Activated T-helper 1 cell treated with anti-CD3 and anti-CD28 coated beads, Interleukin-12 subunit alpha, Interleukin-12 subunit beta, Interleukin-2, Interleukin-4 antibody, amounts not matched to agents 30 ng/mL and 10 ng/mL and 1 ng/mL, durations not matched to agents 14 hours and 24 hours and 36 hours (primary cell): ENCODE data around the gene ZNF445. TPM values are rescaled to one million over a fixed set of nuclear protein-coding genes. Genes with fewer than 3 reads are reported as not detected.
A peak's percentile ranks its signal among the peaks of the same experiment; 100 is the strongest.

Experiments used
- DNase-seq: peaks from one replicate; pipeline ENCODE4 v3.0.0; 2021; ENCODE audit warnings: low spot score
- H3K27ac Mint-ChIP-seq: one replicate; pipeline ENCODE4 v1.8.0; 2021; ENCODE audit warnings: mild to moderate bottlenecking, mixed read lengths
- H3K27me3 Mint-ChIP-seq: one replicate; pipeline ENCODE4 v1.8.0; 2022; ENCODE audit warnings: mild to moderate bottlenecking, moderate library complexity, mixed read lengths; ENCODE audit not compliant: insufficient read depth
- H3K36me3 Mint-ChIP-seq: one replicate; pipeline ENCODE4 v1.8.0; 2021; ENCODE audit warnings: low read depth, mixed read lengths
- H3K4me1 Mint-ChIP-seq: one replicate; pipeline ENCODE4 v1.8.0; 2021; ENCODE audit warnings: low read depth, mixed read lengths
- H3K4me3 Mint-ChIP-seq: one replicate; pipeline ENCODE4 v1.8.0; 2021; ENCODE audit warnings: mild to moderate bottlenecking, moderate library complexity, mixed read lengths
- H3K9me3 Mint-ChIP-seq: one replicate; pipeline ENCODE4 v1.8.0; 2021; ENCODE audit warnings: mixed read lengths
- intact Hi-C: fragments of 100-400 bp; cut with micrococcal nuclease; formaldehyde crosslinking; loops from one replicate; pipeline ENCODE4 v1.15.1; 2024
- total RNA-seq: library from RNA; stranded (reverse); gene quantifications from 2 replicates; pipeline ENCODE4 v1.2.3, GENCODE V29; 2022

The ZNF445 gene
- 18.7 and 19.3 TPM in 2 replicates for total RNA-seq

DNA sequence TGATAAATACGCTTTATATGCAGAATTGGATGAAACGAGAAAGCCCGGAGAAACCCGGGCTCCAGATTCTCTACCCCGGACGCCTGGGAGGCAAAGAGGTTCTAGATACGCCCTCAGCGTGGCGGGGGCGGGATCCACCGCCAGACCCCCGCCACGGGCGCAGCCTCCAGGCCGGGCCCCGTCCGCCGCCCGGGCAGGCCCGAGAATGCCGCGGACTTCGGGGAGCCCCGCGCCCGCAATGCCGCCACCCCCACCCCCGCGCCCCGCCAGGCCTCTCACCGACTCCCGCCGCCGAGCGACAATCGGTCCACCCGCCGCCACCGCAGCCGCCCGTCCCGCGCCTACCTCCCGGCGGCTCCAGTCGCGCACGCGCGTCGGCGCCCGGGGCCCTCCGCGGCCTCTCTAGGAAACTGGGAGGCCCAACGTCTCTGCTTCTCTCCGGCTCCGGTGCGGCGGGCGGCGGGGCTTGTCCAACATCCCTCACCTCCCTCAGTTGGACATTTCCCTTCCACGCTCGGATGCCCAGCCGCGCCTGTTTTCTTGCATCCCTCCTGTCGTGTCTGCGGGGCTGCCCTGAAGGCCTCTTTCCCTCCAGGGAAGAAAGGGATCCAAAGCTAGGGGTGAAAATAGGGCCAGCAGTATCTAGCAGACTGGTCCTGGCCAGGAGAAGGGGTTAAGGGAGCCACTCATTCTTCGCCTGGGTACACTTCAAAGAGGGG, at the start of gene ZNF445:
Gene ZNF445, minus strand, starts transcription at position 359 of the 719 bp plus-strand sequence. CDS start 22,121 bp downstream, outside the sequence.
- H3K27ac Mint-ChIP-seq: peak within 1 kb of the TSS; percentile 78
- intact Hi-C loops: loop anchor here (1.0 kb wide), 4 partner anchors 9 to 154 kb away; partner anchors contain the start of gene TCAIM
- peak within 1 kb of the TSS; percentile 88 for H3K4me3 Mint-ChIP-seq
- H3K9me3 Mint-ChIP-seq: no peaks in the 10 kb centered on the region
- H3K36me3 Mint-ChIP-seq: peaks cover 5% of the 10 kb centered on the region
- H3K4me1 Mint-ChIP-seq: peaks cover 24% of the 10 kb centered on the region
- DNase-seq: peak; percentile 76
- H3K27me3 Mint-ChIP-seq: no peaks in the 10 kb centered on the region

DNA sequence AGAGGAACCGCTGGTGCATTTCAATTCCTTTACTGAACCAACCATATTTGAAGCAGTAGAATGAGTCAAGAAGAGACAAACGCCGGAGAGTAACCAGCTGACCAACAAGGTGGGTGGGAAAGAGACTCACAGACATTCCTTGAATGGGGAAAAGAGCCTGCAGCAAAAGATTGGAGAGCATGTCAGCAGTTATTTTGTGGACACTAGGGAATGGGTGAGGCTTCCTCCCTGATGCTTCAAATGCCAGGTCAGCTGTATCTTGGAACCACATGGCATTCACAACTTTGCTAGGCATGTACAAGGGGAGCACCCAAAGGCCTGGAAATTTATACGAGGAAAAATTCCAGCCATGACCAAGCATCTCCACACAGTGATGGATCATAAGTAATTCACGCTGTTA, 47.6 kb upstream of the ZNF445 start:
- intact Hi-C loops: loop anchor here (5.0 kb wide), 1 partner anchor 203 kb away; no protein-coding TSS in a partner anchor
- Mint-ChIP-seq H3K27me3 (peaks cover 8% of the 10 kb centered on the region), H3K36me3 (no peaks in the 10 kb centered on the region), H3K4me1 (no peaks in the 10 kb centered on the region), H3K9me3 (no peaks in the 10 kb centered on the region), H3K27ac (no peak overlapping the region), H3K4me3 (no peak overlapping the region)
- no peak for DNase-seq

DNA sequence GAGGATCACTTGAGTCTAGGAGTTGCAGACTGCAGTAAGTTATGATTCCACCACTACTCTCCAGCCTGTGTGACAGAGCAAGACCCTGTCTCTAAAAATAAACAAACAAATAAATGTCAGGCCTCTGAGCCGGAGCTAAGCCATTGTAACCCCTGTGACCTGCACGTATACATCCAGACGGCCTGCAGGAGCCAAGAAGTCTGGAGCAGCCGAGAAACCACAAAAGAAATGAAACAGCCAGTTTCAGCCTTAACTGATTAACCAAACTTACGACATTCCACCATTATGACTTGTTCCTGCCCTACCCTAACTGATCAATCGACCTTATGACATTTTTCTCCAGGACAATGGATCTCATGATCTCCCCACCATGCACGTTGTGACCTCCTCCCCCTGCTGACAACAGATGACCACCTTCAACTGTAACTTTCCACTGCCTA, 45.0 kb upstream of the ZNF445 start:
- H3K27ac Mint-ChIP-seq: no peak overlapping the region
- no peak overlapping the region for H3K4me3 Mint-ChIP-seq

DNA sequence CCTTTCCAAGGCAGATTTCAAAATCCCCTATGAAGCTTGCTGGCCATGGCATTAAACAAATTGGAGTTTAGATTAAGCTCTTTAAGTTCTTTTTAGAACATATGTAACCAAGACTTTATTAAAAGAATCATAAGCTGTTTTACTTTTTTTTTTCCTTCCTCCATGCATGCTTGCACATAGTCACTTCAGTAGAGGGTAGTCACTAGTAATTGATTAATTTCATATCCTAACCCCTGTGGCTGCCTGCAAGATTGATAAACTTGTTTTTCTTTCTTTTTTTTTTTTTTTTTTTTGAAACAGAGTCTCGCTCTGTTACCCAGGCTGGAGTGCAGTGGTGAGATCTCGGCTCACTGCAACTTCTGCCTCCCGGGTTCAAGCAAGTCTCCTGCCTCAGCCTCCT, 44.3 kb upstream of the ZNF445 start:
- H3K4me1 Mint-ChIP-seq: peaks cover 8% of the 10 kb centered on the region

More for the DNA sequence above, 45.0 kb upstream of the ZNF445 start:
- H3K4me1 Mint-ChIP-seq: peaks cover 8% of the 10 kb centered on the region
- no peak for DNase-seq
- peaks cover 7% of the 10 kb centered on the region for H3K27me3 Mint-ChIP-seq
- intact Hi-C loops: no loop called here
- no peaks in the 10 kb centered on the region for H3K9me3 Mint-ChIP-seq
- no peaks in the 10 kb centered on the region for H3K36me3 Mint-ChIP-seq

DNA sequence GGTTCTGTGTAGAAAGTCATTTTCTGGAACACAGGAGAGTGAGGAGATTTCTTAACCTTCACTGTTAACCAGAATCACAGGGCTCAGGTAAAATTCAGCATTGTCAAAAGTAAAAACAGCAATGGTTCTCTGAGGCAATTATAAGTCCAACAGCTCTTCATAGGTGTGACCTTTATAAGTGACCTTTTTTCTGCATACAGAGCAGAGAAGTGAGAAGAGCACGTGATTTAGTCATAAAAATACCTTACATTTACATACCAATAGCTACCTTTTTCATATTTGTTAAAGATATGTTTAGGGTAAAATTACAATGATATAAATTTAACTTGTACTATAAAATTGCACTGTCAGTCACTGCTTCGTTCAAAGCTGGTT, 41.3 kb upstream of the ZNF445 start:
- Mint-ChIP-seq H3K4me3 (no peak overlapping the region), H3K27me3 (peaks cover 9% of the 10 kb centered on the region), H3K4me1 (peaks cover 8% of the 10 kb centered on the region), H3K27ac (no peak overlapping the region), H3K36me3 (no peaks in the 10 kb centered on the region), H3K9me3 (no peaks in the 10 kb centered on the region)
- intact Hi-C loops: no loop called here
- no peak for DNase-seq

More for the DNA sequence above, 44.3 kb upstream of the ZNF445 start:
- H3K27me3 Mint-ChIP-seq: peaks cover 9% of the 10 kb centered on the region
- no peak overlapping the region for H3K27ac Mint-ChIP-seq
- no peak overlapping the region for H3K4me3 Mint-ChIP-seq
- intact Hi-C loops: no loop called here
- no peaks in the 10 kb centered on the region for H3K9me3 Mint-ChIP-seq
- DNase-seq: no peak
- H3K36me3 Mint-ChIP-seq: no peaks in the 10 kb centered on the region

DNA sequence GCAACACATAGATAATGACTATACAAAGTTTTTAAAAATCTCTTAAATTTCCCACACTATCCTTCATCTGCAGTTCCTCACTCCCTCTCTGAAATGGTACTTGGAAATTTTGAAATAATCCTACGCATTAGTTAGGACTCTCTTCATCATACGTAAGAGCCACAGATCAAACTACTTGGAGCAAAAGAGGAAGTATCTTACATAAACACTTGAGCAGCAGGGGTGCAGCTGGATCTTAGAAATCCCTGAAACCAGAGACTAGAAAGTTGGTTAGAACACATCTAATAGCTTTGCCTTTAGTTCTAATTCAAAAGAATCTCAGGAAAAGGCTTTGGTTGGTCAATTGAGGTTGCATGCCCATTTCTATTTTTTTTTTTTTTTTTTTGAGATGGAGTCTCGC, 38.8 kb upstream of the ZNF445 start:
- no peaks in the 10 kb centered on the region for H3K36me3 Mint-ChIP-seq
- peaks cover 18% of the 10 kb centered on the region for H3K4me1 Mint-ChIP-seq
- H3K9me3 Mint-ChIP-seq: no peaks in the 10 kb centered on the region
- intact Hi-C loops: no loop called here
- H3K27me3 Mint-ChIP-seq: peaks cover 5% of the 10 kb centered on the region
- H3K27ac Mint-ChIP-seq: no peak overlapping the region
- no peak for DNase-seq
- H3K4me3 Mint-ChIP-seq: no peak overlapping the region

DNA sequence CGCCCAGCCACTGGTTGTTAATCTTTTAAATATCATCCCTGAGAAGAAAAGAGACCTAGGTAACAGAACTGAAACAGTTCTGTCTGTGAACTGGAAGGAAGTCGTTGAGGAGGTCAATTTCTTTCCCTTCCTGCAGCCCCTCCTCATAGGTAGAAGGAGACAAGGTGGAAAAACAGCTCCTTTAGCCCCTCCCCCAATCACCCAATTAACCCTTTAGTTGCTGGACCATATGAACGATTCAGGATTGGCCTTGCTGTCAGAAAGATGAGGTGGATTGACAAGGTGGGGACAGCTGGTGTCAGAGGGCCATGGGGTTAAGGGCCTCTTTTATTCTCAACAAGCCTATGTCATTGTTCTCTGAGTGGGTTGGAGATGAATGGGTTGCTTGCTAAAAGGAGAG, 36.0 kb upstream of the ZNF445 start:
- Mint-ChIP-seq H3K4me3 (no peak overlapping the region), H3K4me1 (peaks cover 38% of the 10 kb centered on the region), H3K27me3 (peaks cover 2% of the 10 kb centered on the region), H3K36me3 (peaks cover 3% of the 10 kb centered on the region), H3K27ac (no peak overlapping the region), H3K9me3 (no peaks in the 10 kb centered on the region)
- intact Hi-C loops: no loop called here
- DNase-seq: no peak

DNA sequence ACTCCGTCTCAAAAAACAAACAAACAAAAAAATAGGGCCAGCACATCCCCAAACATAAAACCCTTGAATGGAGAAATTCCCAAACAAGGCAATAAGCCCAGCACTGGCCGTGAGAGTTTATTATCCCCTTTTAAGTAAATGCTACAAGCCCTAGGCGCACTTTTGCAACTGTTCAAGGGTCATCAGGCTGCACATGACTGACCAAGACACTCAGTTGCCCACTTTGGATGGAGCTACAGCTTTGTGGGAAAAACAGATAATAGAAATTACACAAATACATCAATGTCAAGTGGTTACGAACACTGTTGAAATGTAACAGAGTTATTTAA, 33.7 kb upstream of the ZNF445 start:
- H3K9me3 Mint-ChIP-seq: peaks cover 7% of the 10 kb centered on the region
- H3K4me3 Mint-ChIP-seq: peak overlapping the region; percentile 90
- peaks cover 13% of the 10 kb centered on the region for H3K36me3 Mint-ChIP-seq
- no peak for DNase-seq
- H3K4me1 Mint-ChIP-seq: peaks cover 38% of the 10 kb centered on the region
- H3K27me3 Mint-ChIP-seq: no peaks in the 10 kb centered on the region
- H3K27ac Mint-ChIP-seq: peak overlapping the region; percentile 84
- intact Hi-C loops: loop anchor here (2.0 kb wide), 3 partner anchors 22 to 188 kb away; partner anchors contain the start of gene ZNF197

DNA sequence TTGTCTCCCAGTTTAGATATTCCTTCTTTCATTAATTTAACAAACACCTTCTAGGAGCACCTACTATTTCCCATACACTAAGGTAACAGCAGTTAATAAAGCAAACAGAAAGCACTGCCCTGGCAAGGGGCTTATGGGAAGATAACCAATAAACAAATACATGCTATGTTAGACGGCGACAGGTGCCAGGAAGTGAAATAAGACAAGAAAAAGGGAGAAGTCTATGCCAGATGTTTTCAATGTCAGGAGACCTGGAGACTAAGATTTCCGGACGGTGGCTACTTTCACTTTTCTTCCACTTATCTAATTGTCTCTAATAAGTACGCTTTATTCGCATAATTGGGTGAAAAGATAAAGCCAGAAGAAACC, 32.5 kb upstream of the ZNF445 start:
- Mint-ChIP-seq H3K36me3 (peaks cover 23% of the 10 kb centered on the region), H3K27me3 (no peaks in the 10 kb centered on the region), H3K4me3 (peak overlapping the region; percentile 90), H3K9me3 (peaks cover 19% of the 10 kb centered on the region), H3K4me1 (peaks cover 38% of the 10 kb centered on the region), H3K27ac (peak overlapping the region; percentile 75)
- no peak for DNase-seq
- intact Hi-C loops: loop anchor here (1.0 to 2.0 kb wide), 7 partner anchors 23 to 251 kb away; partner anchors contain the start of genes KIAA1143, KIF15, TCAIM and ZNF197

DNA sequence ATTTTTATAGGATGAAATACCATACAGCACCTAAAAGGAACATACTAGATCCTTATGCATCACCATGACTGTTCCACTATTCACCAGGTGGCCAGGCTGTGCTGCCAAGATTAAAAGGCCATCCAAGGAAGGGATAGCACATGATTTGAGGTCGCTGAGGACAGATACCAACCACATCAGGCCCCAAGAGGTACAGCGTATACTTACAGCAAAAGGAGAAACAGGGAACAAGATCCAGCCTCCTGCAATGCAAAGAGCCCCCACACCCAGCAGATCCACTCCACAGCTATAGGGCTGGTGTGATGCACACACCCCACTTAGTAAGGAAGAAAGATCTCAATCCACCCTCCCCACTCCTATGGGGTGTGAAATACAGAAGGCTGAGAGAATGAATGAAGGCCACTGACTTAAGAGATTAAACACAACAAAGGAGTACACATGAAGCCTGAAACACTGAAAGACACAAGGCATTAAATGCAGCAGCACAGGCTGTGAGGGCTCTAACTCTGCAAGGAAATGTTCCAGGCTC, 32.0 kb upstream of the ZNF445 start:
- intact Hi-C loops: no loop called here
- Mint-ChIP-seq H3K4me1 (peaks cover 38% of the 10 kb centered on the region), H3K4me3 (peak overlapping the region; percentile 90)

DNA sequence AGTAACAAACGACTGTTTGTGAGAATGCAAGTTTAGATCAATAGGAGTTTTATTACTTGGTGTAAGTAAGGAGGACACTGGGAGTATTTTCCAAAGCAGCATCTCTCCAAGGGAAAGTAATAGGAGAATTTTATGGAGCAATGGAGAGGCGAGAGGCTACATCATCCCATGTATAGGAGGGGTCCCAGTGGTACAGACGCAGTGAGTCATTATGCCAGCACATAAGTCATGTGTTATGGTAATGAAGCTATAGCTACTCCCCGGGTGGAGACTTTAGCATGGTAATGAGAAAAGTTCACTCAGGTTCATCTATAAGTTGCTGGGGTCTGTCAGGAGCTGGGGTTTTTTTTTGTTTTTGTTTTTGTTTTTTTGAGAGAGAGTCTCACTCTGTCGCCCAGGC, 29.5 kb upstream of the ZNF445 start:
- Mint-ChIP-seq H3K36me3 (peaks cover 41% of the 10 kb centered on the region), H3K4me3 (no peak overlapping the region), H3K4me1 (peaks cover 36% of the 10 kb centered on the region), H3K9me3 (peaks cover 34% of the 10 kb centered on the region), H3K27me3 (no peaks in the 10 kb centered on the region), H3K27ac (no peak overlapping the region)
- DNase-seq: no peak
- intact Hi-C loops: no loop called here

More for the DNA sequence above, 32.0 kb upstream of the ZNF445 start:
- DNase-seq: no peak
- Mint-ChIP-seq H3K36me3 (peaks cover 24% of the 10 kb centered on the region), H3K27ac (peak overlapping the region; percentile 75), H3K27me3 (no peaks in the 10 kb centered on the region), H3K9me3 (peaks cover 20% of the 10 kb centered on the region)

DNA sequence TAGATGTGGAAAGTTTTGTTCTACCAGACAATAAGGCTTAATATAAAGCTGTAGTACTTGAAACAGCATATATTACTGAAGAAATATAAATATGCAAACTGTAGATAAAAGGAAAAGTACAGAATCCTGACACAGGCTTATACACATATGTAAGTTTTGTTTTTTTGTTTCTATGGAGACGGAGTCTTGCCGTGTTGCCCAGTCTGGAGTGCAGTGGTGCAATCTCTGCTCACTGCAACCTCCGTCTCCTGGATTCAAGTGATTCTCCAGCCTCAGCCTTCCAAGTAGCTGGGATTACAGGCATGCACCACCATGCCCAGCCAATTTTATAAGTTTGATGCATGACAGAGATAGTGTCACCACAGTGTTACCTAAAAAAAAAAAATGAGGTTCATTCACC, 29.1 kb upstream of the ZNF445 start:
- peaks cover 45% of the 10 kb centered on the region for H3K36me3 Mint-ChIP-seq
- H3K4me3 Mint-ChIP-seq: no peak overlapping the region
- intact Hi-C loops: no loop called here
- H3K9me3 Mint-ChIP-seq: peaks cover 38% of the 10 kb centered on the region
- H3K27ac Mint-ChIP-seq: no peak overlapping the region
- H3K4me1 Mint-ChIP-seq: peaks cover 32% of the 10 kb centered on the region
- no peak for DNase-seq
- no peaks in the 10 kb centered on the region for H3K27me3 Mint-ChIP-seq

DNA sequence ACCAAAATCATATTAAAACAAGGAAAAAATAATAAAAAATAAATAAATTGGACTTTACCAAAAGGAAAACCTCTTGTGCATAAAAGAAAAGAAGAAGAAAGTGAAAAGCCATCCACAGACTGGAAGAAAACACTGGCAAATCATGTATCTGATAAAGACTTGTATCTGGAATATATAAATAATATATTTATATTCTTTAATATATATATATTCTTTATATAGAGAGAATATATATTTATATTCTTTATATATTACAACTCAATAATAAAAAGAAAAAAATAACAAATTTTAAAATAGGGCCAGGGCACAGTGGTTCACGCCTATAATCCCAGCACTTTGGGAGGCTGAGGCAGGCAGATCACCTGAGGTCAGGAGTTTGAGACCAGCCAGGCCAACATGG, 27.1 kb upstream of the ZNF445 start:
- H3K9me3 Mint-ChIP-seq: peaks cover 55% of the 10 kb centered on the region
- H3K36me3 Mint-ChIP-seq: peaks cover 65% of the 10 kb centered on the region
- no peak overlapping the region for H3K27ac Mint-ChIP-seq
- DNase-seq: no peak
- H3K4me3 Mint-ChIP-seq: no peak overlapping the region
- peaks cover 17% of the 10 kb centered on the region for H3K4me1 Mint-ChIP-seq
- no peaks in the 10 kb centered on the region for H3K27me3 Mint-ChIP-seq
- intact Hi-C loops: no loop called here
